Gastrocnemius medialis (tissue), 4 donors: ENCODE data around the gene ZNF319. TPM values are rescaled to one million over a fixed set of nuclear protein-coding genes. Genes with fewer than 3 reads are reported as not detected.

ENCODE experiments used
- ATAC-seq, 2 donors: fragments of 150-250 bp; one replicate each; pipeline ENCODE4 v1.9.1; 2016
- DNase-seq, 2 donors: peaks; one replicate each; pipeline ENCODE4 v3.0.0-alpha.2; 2019
- H3K27ac ChIP-seq, 4 donors: fragments of 200-600 bp; sonication (generic); 1 replicate in 1 of 4; 2 replicates in 3 of 4; pipeline ENCODE4 v1.5.1; 2016 to 2018; ENCODE audit warnings: mild to moderate bottlenecking in 2 of 4, moderate library complexity in 1 of 4
- H3K27me3 ChIP-seq, 3 donors: fragments of 200-600 bp; sonication (generic) in 2 of 3; 1 replicate in 1 of 3; 2 replicates in 2 of 3; pipeline versions ENCODE4 v1.5.1 to v1.6.0; 2016 to 2019; ENCODE audit warnings: mild to moderate bottlenecking in 1 of 3, moderate library complexity in 1 of 3
- H3K36me3 ChIP-seq, 2 donors: fragments of 200-600 bp; sonication (generic) in 1 of 2; one replicate each; pipeline ENCODE4 v1.5.1; 2017 to 2018
- H3K4me1 ChIP-seq, 2 donors: fragments of 200-600 bp; sonication (generic) in 1 of 2; one replicate each; pipeline ENCODE4 v1.5.1; 2016 to 2017; ENCODE audit warnings: mild to moderate bottlenecking in 2 of 2
- H3K4me3 ChIP-seq, 4 donors: fragments of 200-600 bp; sonication (generic) in 3 of 4; 1 replicate in 1 of 4; 2 replicates in 3 of 4; pipeline ENCODE4 v1.5.1; 2016 to 2019; ENCODE audit warnings: mild to moderate bottlenecking in 2 of 4
- H3K9me3 ChIP-seq, 3 donors: fragments of 200-600 bp; sonication (generic) in 2 of 3; 1 replicate in 1 of 3; 2 replicates in 2 of 3; pipeline ENCODE4 v1.5.1; 2016 to 2019
- CTCF ChIP-seq, 5 experiments: fragments of 450-650 bp in 3 of 5; fragments of 200-600 bp in 2 of 5; sonication (generic) in 2 of 5; IDR thresholded peaks in 4 of 5; conservative IDR thresholded peaks in 1 of 5; 1 replicate in 4 of 5; 2 replicates in 1 of 5; pipeline ENCODE4 v1.5.1; 2016 to 2019; ENCODE audit warnings: antibody characterized with exemption in 5 of 5, mild to moderate bottlenecking in 3 of 5, moderate library complexity in 3 of 5
- POLR2A ChIP-seq, 2 donors: fragments of 450-650 bp; IDR thresholded peaks; one replicate each; pipeline ENCODE4 v1.6.1; 2017; ENCODE audit warnings: antibody characterized with exemption in 2 of 2, mild to moderate bottlenecking in 2 of 2, moderate library complexity in 2 of 2
- in situ Hi-C, 4 donors: fragments of 200-750 bp; cut with MboI; loops; one replicate each; pipeline versions ENCODE4 v1.15.0 to v1.8.0; 2017; ENCODE audit warnings: low sequenced_read_pairs in 4 of 4
- intact Hi-C: fragments of 100-400 bp; cut with DNase I; formaldehyde crosslinking; loops from one replicate; pipeline ENCODE4 v1.15.1; 2023; ENCODE audit warnings: low total_unique reads
- total RNA-seq, 4 donors: library from RNA; depleted of rRNA; stranded (reverse); fragments of >200 nt; gene quantifications; one replicate each; pipeline versions ENCODE4 v1.1.0 to v1.2.3, GENCODE V29; 2016

ZNF319 gene
- total RNA-seq, 4 donors from 2014 or later: 4.4 to 7.5 (median 6.7) TPM

- DNase-seq (no peak), ATAC-seq (peak; percentile 29 to 40)
- peaks cover 5 to 15% of the 10 kb centered on the region in 2 donors for H3K4me1 ChIP-seq
- in situ Hi-C loops: no loop called here
- no peaks in the 10 kb centered on the region for H3K36me3 ChIP-seq
- no peaks in the 10 kb centered on the region for H3K9me3 ChIP-seq
- peak overlapping the region; percentile 60 to 73 (median 62) for H3K4me3 ChIP-seq
- no peak for TF ChIP-seq CTCF (IDR thresholded peaks at IDR 0.05 in 4 of 5, conservative IDR thresholded peaks at IDR 0.05 in 1 of 5)
- no peak for TF ChIP-seq POLR2A (IDR thresholded peaks at IDR 0.05)
- H3K27ac ChIP-seq: peak overlapping the region in 1 of 4 donors; percentile 3
- H3K27me3 ChIP-seq: peaks cover 15 to 23% (median 23%) of the 10 kb centered on the region in 3 donors
- intact Hi-C loops: no loop called here
Measured at GRCh38 chr16:57985204-57986181, 15.0 kb downstream of the ZNF319 start.

- intact Hi-C loops: no loop called here
- Histone ChIP-seq H3K4me1 (peaks cover 5 to 15% of the 10 kb centered on the region in 2 donors), H3K9me3 (no peaks in the 10 kb centered on the region), H3K4me3 (peak overlapping the region; percentile 60 to 73 (median 62)), H3K27ac (peak overlapping the region in 1 of 4 donors; percentile 3), H3K36me3 (no peaks in the 10 kb centered on the region), H3K27me3 (peaks cover 15 to 23% (median 23%) of the 10 kb centered on the region in 3 donors)
- in situ Hi-C loops: no loop called here
- peak; percentile 35 to 85 for ATAC-seq
- TF ChIP-seq CTCF (IDR thresholded peaks at IDR 0.05 in 4 of 5, conservative IDR thresholded peaks at IDR 0.05 in 1 of 5): no peak
- no peak for TF ChIP-seq POLR2A (IDR thresholded peaks at IDR 0.05)
- DNase-seq: peak; percentile 44 to 63
Measured at GRCh38 chr16:57984443-57985203, 15.8 kb downstream of the ZNF319 start.

GRCh38 chr16:57982385-57982784 lies 18.1 kb downstream of the ZNF319 start:
- Histone ChIP-seq H3K4me1 (peaks cover 5 to 15% of the 10 kb centered on the region in 2 donors), H3K27ac (no peak overlapping the region), H3K9me3 (no peaks in the 10 kb centered on the region), H3K36me3 (no peaks in the 10 kb centered on the region), H3K4me3 (no peak overlapping the region), H3K27me3 (peaks cover 15 to 23% (median 23%) of the 10 kb centered on the region in 3 donors)
- no peak for TF ChIP-seq CTCF (IDR thresholded peaks at IDR 0.05 in 4 of 5, conservative IDR thresholded peaks at IDR 0.05 in 1 of 5)
- no peak for TF ChIP-seq POLR2A (IDR thresholded peaks at IDR 0.05)
- intact Hi-C loops: no loop called here
- ATAC-seq: no peak
- in situ Hi-C loops: no loop called here
- DNase-seq: no peak

GRCh38 chr16:57981636-57982035 lies 18.8 kb downstream of the ZNF319 start:
- intact Hi-C loops: no loop called here
- no peak overlapping the region for H3K27ac ChIP-seq
- peaks cover 15 to 23% (median 23%) of the 10 kb centered on the region in 3 donors for H3K27me3 ChIP-seq
- in situ Hi-C loops: no loop called here
- H3K4me3 ChIP-seq: no peak overlapping the region
- no peak for TF ChIP-seq POLR2A (IDR thresholded peaks at IDR 0.05)
- no peak for TF ChIP-seq CTCF (IDR thresholded peaks at IDR 0.05 in 4 of 5, conservative IDR thresholded peaks at IDR 0.05 in 1 of 5)
- H3K4me1 ChIP-seq: peaks cover 5 to 15% of the 10 kb centered on the region in 2 donors
- DNase-seq (no peak), ATAC-seq (no peak)
- H3K36me3 ChIP-seq: no peaks in the 10 kb centered on the region
- H3K9me3 ChIP-seq: no peaks in the 10 kb centered on the region
